HFFc6 (cell line): ENCODE results near the gene C1QTNF9. TPM values are rescaled to one million over a fixed set of nuclear protein-coding genes. Genes with fewer than 3 reads are reported as not detected.

Source experiments
- DNase-seq: peaks from one replicate; pipeline ENCODE4 v3.0.0-alpha.2; 2018
- H3K27ac Mint-ChIP-seq: 2 replicates; pipeline ENCODE4 v1.8.0; 2020; ENCODE audit warnings: mild to moderate bottlenecking, mixed read lengths
- H3K27me3 Mint-ChIP-seq: 2 replicates; pipeline ENCODE4 v1.8.0; 2021; ENCODE audit warnings: mild to moderate bottlenecking, moderate library complexity, mixed read lengths; ENCODE audit not compliant: insufficient read depth
- H3K36me3 Mint-ChIP-seq: 2 replicates; pipeline ENCODE4 v1.8.0; 2021; ENCODE audit warnings: low read depth, mixed read lengths
- H3K4me1 Mint-ChIP-seq: 2 replicates; pipeline ENCODE4 v1.8.0; 2020; ENCODE audit warnings: low read depth, mixed read lengths
- H3K4me3 Mint-ChIP-seq: 2 replicates; pipeline ENCODE4 v1.8.0; 2020; ENCODE audit warnings: mild to moderate bottlenecking, moderate library complexity, mixed read lengths
- H3K9me3 Mint-ChIP-seq: 2 replicates; pipeline ENCODE4 v1.8.0; 2020; ENCODE audit warnings: mild to moderate bottlenecking, mixed read lengths
- CTCF ChIP-seq: fragments of 200-600 bp; sonication (generic); IDR thresholded peaks from 2 replicates; pipeline ENCODE4 v1.5.0; 2021; ENCODE audit warnings: antibody characterized with exemption, mild to moderate bottlenecking
- total RNA-seq, 6 experiments: library from RNA; stranded (reverse); fragmentation: NEBNext Ultra II Directional; extraction: Animal tissue kit (Norgen Biotek cat#: 25700); gene quantifications; 2 replicates in 1 of 6; 3 replicates in 5 of 6; pipeline ENCODE4 v1.2.3, GENCODE V29; 2021

Gene C1QTNF9
- total RNA-seq, 6 experiments from 2014 or later: not detected

GRCh38 chr13:24282256-24282655 is 27.1 kb upstream of the C1QTNF9 start:
- no peaks in the 10 kb centered on the region; the same call in 1 of the 2 replicates for H3K4me1 Mint-ChIP-seq
- DNase-seq: no peak
- no peak overlapping the region for H3K4me3 Mint-ChIP-seq
- H3K27ac Mint-ChIP-seq: no peak overlapping the region
- TF ChIP-seq CTCF: no peak
- no peaks in the 10 kb centered on the region for H3K9me3 Mint-ChIP-seq
- H3K27me3 Mint-ChIP-seq: peaks cover 3% of the 10 kb centered on the region; the same call in 1 of the 2 replicates
- H3K36me3 Mint-ChIP-seq: no peaks in the 10 kb centered on the region

GRCh38 chr13:24284889-24285565 is 24.4 kb upstream of the C1QTNF9 start:
- Mint-ChIP-seq H3K4me3 (no peak overlapping the region), H3K27ac (no peak overlapping the region), H3K27me3 (no peaks in the 10 kb centered on the region), H3K36me3 (no peaks in the 10 kb centered on the region), H3K4me1 (no peaks in the 10 kb centered on the region; the same call in 1 of the 2 replicates), H3K9me3 (no peaks in the 10 kb centered on the region)
- no peak for DNase-seq
- no peak for TF ChIP-seq CTCF

- Mint-ChIP-seq H3K27me3 (no peaks in the 10 kb centered on the region), H3K9me3 (no peaks in the 10 kb centered on the region), H3K27ac (no peak overlapping the region), H3K4me1 (no peaks in the 10 kb centered on the region; the same call in 1 of the 2 replicates), H3K4me3 (no peak overlapping the region), H3K36me3 (no peaks in the 10 kb centered on the region)
- no peak for TF ChIP-seq CTCF
- DNase-seq: no peak
These were observed 22.8 kb upstream of the C1QTNF9 start for GRCh38 chr13:24286624-24287023.

- Mint-ChIP-seq H3K9me3 (no peaks in the 10 kb centered on the region), H3K4me3 (no peak overlapping the region), H3K27ac (no peak overlapping the region), H3K27me3 (no peaks in the 10 kb centered on the region), H3K36me3 (no peaks in the 10 kb centered on the region; the same call in 1 of the 2 replicates), H3K4me1 (peaks cover 5% of the 10 kb centered on the region)
- no peak for DNase-seq
- TF ChIP-seq CTCF: no peak
These were observed 21.6 kb upstream of the C1QTNF9 start for GRCh38 chr13:24287748-24288287.

GRCh38 chr13:24288870-24289269 is 20.5 kb upstream of the C1QTNF9 start:
- Mint-ChIP-seq H3K4me3 (no peak overlapping the region), H3K36me3 (no peaks in the 10 kb centered on the region; the same call in 1 of the 2 replicates), H3K4me1 (peaks cover 5% of the 10 kb centered on the region), H3K9me3 (no peaks in the 10 kb centered on the region), H3K27ac (no peak overlapping the region), H3K27me3 (no peaks in the 10 kb centered on the region)
- no peak for TF ChIP-seq CTCF
- no peak for DNase-seq
